Neural cell (in vitro differentiated cells): Measurements from ENCODE around the gene TBC1D5. TPM values are rescaled to one million over a fixed set of nuclear protein-coding genes. Genes with fewer than 3 reads are reported as not detected.

Experiments used
- H2AFZ ChIP-seq: fragments of 200-600, 300-800 bp; sonication (generic), shearing (Covaris generic); 2 replicates; pipeline ENCODE4 v1.6.0; 2014; ENCODE audit warnings: low read depth, mild to moderate bottlenecking, antibody characterized with exemption, low read length, moderate library complexity
- H3F3A ChIP-seq: fragments of 200-600 bp; shearing (Covaris generic); 2 replicates; pipeline ENCODE4 v1.6.1; 2016; ENCODE audit warnings: mild to moderate bottlenecking, moderate library complexity, mixed read lengths, antibody characterized with exemption, low read length; ENCODE audit not compliant: insufficient read depth, poor library complexity, severe bottlenecking
- H3K27ac ChIP-seq: fragments of 200-600, 300-800 bp; sonication (generic), shearing (Covaris generic); 2 replicates; pipeline ENCODE4 v1.5.1; 2014; ENCODE audit warnings: mild to moderate bottlenecking, low read length, moderate library complexity
- H3K27me3 ChIP-seq: fragments of 300-800, 200-600 bp; sonication (generic), shearing (Covaris generic); 2 replicates; pipeline ENCODE4 v1.6.0; 2014; ENCODE audit warnings: mild to moderate bottlenecking, low read depth, low read length, moderate library complexity; ENCODE audit not compliant: insufficient read depth
- H3K36me3 ChIP-seq: fragments of 300-800, 200-600 bp; sonication (generic), shearing (Covaris generic); 2 replicates; pipeline ENCODE4 v1.5.1; 2014; ENCODE audit warnings: mild to moderate bottlenecking, antibody characterized with exemption, low read length, moderate library complexity; ENCODE audit not compliant: insufficient read depth
- H3K4me2 ChIP-seq: fragments of 300-800, 200-600 bp; sonication (generic), shearing (Covaris generic); 2 replicates; pipeline ENCODE4 v1.6.0; 2014; ENCODE audit warnings: mild to moderate bottlenecking, low read length
- H3K4me3 ChIP-seq: fragments of 300-800, 200-600 bp; sonication (generic), shearing (Covaris generic); 2 replicates; pipeline ENCODE4 v1.5.1; 2014; ENCODE audit warnings: mild to moderate bottlenecking, low read length, moderate library complexity
- H3K79me2 ChIP-seq: fragments of 200-600 bp; shearing (Covaris generic); replicated peaks from 2 replicates; pipeline ENCODE4 v1.6.0; 2014; ENCODE audit warnings: mild to moderate bottlenecking, low read length, moderate library complexity; ENCODE audit not compliant: insufficient read depth
- H3K9ac ChIP-seq: fragments of 300-800, 200-600 bp; sonication (generic), shearing (Covaris generic); 2 replicates; pipeline ENCODE4 v1.6.1; 2016; ENCODE audit warnings: mild to moderate bottlenecking, low read length, mixed read lengths
- H3K9me2 ChIP-seq: fragments of 200-600 bp; shearing (Covaris generic); 2 replicates; pipeline ENCODE4 v1.6.1; 2016; ENCODE audit warnings: mild to moderate bottlenecking, low read length, mixed read lengths; ENCODE audit not compliant: insufficient read depth
- H3K9me3 ChIP-seq: fragments of 200-600, 300-800 bp; sonication (generic), shearing (Covaris generic); 2 replicates; pipeline ENCODE4 v1.6.1; 2016; ENCODE audit warnings: mild to moderate bottlenecking, mixed run types, low read length, moderate library complexity, mixed read lengths
- H4K20me1 ChIP-seq: fragments of 200-600 bp; shearing (Covaris generic); 2 replicates; pipeline ENCODE4 v1.6.1; 2016; ENCODE audit warnings: mild to moderate bottlenecking, mixed run types; ENCODE audit not compliant: insufficient read depth
- EP300 ChIP-seq: fragments of 450-650 bp; conservative IDR thresholded peaks from 2 replicates; pipeline ENCODE4 v1.6.1; 2014; ENCODE audit warnings: antibody characterized with exemption, mild to moderate bottlenecking, moderate library complexity; ENCODE audit not compliant: poor library complexity, severe bottlenecking
- EZH2 ChIP-seq: fragments of 200-600, 300-800 bp; shearing (Covaris generic), sonication (generic); IDR thresholded peaks from 2 replicates; pipeline ENCODE4 v1.6.1; 2014; ENCODE audit warnings: antibody characterized with exemption, low read length, borderline replicate concordance, mild to moderate bottlenecking; ENCODE audit not compliant: insufficient read depth, poor library complexity, severe bottlenecking
- MXI1 ChIP-seq: fragments of 450-650 bp; conservative IDR thresholded peaks from 2 replicates; pipeline ENCODE4 v1.6.1; 2014; ENCODE audit warnings: antibody characterized with exemption, mild to moderate bottlenecking; ENCODE audit not compliant: poor library complexity, severe bottlenecking
- POLR2AphosphoS5 ChIP-seq: IDR thresholded peaks from 2 replicates; pipeline ENCODE4 v1.6.1; 2012
- RAD21 ChIP-seq: fragments of 450-650 bp; conservative IDR thresholded peaks from 2 replicates; pipeline ENCODE4 v1.6.1; 2014; ENCODE audit warnings: antibody characterized with exemption, mild to moderate bottlenecking, moderate library complexity
- SMC3 ChIP-seq: fragments of 450-650 bp; conservative IDR thresholded peaks from 2 replicates; pipeline ENCODE4 v1.6.1; 2014; ENCODE audit warnings: antibody characterized with exemption, mild to moderate bottlenecking, moderate library complexity; ENCODE audit not compliant: poor library complexity
- TAF1 ChIP-seq: IDR thresholded peaks from 2 replicates; pipeline ENCODE4 v1.6.1; 2012; ENCODE audit warnings: low read depth
- polyA plus RNA-seq: library from polyadenylated mRNA; depleted of rRNA; stranded (reverse); fragments of >200 nt; gene quantifications from 2 replicates; pipeline ENCODE4 v1.2.3, GENCODE V29; 2014
- TF ChIP-seq, protein P1 (sequence below): IDR thresholded peaks from 2 replicates; pipeline ENCODE4 v1.6.1; 2012; ENCODE audit warnings: borderline replicate concordance
- TF ChIP-seq, protein P2 (sequence below): fragments of 450-650 bp; IDR thresholded peaks from 2 replicates; pipeline ENCODE4 v1.5.1; 2014; ENCODE audit warnings: antibody characterized with exemption, mild to moderate bottlenecking, moderate library complexity; ENCODE audit not compliant: poor library complexity, severe bottlenecking

The TBC1D5 gene
- polyA plus RNA-seq, 1 donor from 2014 or later = 28.3 TPM

DNA sequence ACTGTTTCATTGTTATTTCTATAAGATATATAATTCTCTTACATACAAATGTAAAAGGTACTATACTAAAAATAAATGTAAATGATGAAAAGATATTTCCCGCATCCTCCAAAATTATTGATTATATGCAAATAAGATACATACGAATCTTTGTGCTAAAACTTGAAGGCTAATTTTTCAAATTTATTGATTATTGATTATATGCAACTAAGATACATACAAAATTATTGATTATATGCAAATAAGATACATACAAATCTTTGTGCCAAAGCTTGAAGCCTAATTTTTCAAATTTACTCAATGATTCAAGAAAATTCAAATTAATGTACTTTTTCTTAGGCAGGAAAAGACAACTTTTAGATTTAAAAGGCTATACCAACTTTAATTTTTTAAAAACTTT lies 319.8 kb downstream of the TBC1D5 start:
- no peak overlapping the region for H3K9ac ChIP-seq
- H3K27ac ChIP-seq = no peak overlapping the region
- H3K4me3 ChIP-seq = no peak overlapping the region
- no peaks in the 10 kb centered on the region for H3K9me2 ChIP-seq
- no peaks in the 10 kb centered on the region for H3K36me3 ChIP-seq
- TF ChIP-seq, protein P1, sequence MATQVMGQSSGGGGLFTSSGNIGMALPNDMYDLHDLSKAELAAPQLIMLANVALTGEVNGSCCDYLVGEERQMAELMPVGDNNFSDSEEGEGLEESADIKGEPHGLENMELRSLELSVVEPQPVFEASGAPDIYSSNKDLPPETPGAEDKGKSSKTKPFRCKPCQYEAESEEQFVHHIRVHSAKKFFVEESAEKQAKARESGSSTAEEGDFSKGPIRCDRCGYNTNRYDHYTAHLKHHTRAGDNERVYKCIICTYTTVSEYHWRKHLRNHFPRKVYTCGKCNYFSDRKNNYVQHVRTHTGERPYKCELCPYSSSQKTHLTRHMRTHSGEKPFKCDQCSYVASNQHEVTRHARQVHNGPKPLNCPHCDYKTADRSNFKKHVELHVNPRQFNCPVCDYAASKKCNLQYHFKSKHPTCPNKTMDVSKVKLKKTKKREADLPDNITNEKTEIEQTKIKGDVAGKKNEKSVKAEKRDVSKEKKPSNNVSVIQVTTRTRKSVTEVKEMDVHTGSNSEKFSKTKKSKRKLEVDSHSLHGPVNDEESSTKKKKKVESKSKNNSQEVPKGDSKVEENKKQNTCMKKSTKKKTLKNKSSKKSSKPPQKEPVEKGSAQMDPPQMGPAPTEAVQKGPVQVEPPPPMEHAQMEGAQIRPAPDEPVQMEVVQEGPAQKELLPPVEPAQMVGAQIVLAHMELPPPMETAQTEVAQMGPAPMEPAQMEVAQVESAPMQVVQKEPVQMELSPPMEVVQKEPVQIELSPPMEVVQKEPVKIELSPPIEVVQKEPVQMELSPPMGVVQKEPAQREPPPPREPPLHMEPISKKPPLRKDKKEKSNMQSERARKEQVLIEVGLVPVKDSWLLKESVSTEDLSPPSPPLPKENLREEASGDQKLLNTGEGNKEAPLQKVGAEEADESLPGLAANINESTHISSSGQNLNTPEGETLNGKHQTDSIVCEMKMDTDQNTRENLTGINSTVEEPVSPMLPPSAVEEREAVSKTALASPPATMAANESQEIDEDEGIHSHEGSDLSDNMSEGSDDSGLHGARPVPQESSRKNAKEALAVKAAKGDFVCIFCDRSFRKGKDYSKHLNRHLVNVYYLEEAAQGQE = no peak
- TF ChIP-seq MXI1 = no peak
- no peak for TF ChIP-seq EP300
- no peak for TF ChIP-seq SMC3
- no peak for TF ChIP-seq EZH2
- no peak for TF ChIP-seq POLR2AphosphoS5
- no peak for TF ChIP-seq TAF1
- TF ChIP-seq RAD21 = no peak
- TF ChIP-seq, protein P2, sequence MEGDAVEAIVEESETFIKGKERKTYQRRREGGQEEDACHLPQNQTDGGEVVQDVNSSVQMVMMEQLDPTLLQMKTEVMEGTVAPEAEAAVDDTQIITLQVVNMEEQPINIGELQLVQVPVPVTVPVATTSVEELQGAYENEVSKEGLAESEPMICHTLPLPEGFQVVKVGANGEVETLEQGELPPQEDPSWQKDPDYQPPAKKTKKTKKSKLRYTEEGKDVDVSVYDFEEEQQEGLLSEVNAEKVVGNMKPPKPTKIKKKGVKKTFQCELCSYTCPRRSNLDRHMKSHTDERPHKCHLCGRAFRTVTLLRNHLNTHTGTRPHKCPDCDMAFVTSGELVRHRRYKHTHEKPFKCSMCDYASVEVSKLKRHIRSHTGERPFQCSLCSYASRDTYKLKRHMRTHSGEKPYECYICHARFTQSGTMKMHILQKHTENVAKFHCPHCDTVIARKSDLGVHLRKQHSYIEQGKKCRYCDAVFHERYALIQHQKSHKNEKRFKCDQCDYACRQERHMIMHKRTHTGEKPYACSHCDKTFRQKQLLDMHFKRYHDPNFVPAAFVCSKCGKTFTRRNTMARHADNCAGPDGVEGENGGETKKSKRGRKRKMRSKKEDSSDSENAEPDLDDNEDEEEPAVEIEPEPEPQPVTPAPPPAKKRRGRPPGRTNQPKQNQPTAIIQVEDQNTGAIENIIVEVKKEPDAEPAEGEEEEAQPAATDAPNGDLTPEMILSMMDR = no peak
- no peak overlapping the region for H2AFZ ChIP-seq
- no peaks in the 10 kb centered on the region for H3K9me3 ChIP-seq
- H3K4me2 ChIP-seq = no peak overlapping the region
- no peaks in the 10 kb centered on the region for H3K79me2 ChIP-seq
- H4K20me1 ChIP-seq = no peaks in the 10 kb centered on the region
- no peaks in the 10 kb centered on the region for H3F3A ChIP-seq
- no peaks in the 10 kb centered on the region for H3K27me3 ChIP-seq

DNA sequence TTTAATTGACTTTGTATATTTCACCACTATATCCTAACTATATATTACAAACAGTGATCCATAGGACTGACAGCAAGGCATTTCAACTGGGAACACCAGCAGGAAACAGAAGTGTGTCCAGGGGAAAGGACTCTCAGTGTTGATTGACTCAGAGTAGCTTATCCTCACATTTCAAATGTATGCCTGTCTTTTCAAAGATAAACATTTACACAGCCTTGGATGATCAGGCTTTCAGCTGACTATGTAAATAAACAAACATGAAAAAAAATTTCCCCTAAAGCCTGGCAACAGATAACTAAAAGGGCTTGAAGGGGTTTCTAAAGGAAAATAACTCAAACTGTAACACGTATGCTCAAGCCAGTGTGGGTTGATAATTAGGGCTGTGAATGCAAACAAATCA lies 321.8 kb downstream of the TBC1D5 start:
- Histone ChIP-seq H3K9me3 (no peaks in the 10 kb centered on the region), H3K27me3 (no peaks in the 10 kb centered on the region)

More for the DNA sequence above, 321.8 kb downstream of the TBC1D5 start:
- Histone ChIP-seq H3K4me2 (no peak overlapping the region), H3K9me2 (no peaks in the 10 kb centered on the region), H4K20me1 (no peaks in the 10 kb centered on the region), H3F3A (no peaks in the 10 kb centered on the region), H2AFZ (no peak overlapping the region), H3K27ac (no peak overlapping the region), H3K4me3 (no peak overlapping the region), H3K9ac (no peak overlapping the region), H3K79me2 (no peaks in the 10 kb centered on the region), H3K36me3 (no peaks in the 10 kb centered on the region)
- TF ChIP-seq POLR2AphosphoS5 (no peak), EP300 (no peak), EZH2 (no peak), SMC3 (no peak), MXI1 (no peak), RAD21 (no peak), TAF1 (no peak)
- TF ChIP-seq, protein P2 = no peak
- TF ChIP-seq, protein P1 = no peak
